Neural progenitor cell (in vitro differentiated cells): ENCODE measurements around the gene MAGIX. TPM values are rescaled to one million over a fixed set of nuclear protein-coding genes. Genes with fewer than 3 reads are reported as not detected.

Experiments used
- DNase-seq: peaks from one replicate; pipeline ENCODE4 v3.0.0-alpha.2; 2016; ENCODE audit warnings: low spot score
- H2AFZ ChIP-seq: fragments of 200-600 bp; sonication (generic); replicated peaks from 2 replicates; pipeline ENCODE4 v1.6.1; 2016; ENCODE audit warnings: antibody characterized with exemption
- H3F3A ChIP-seq: fragments of 200-600 bp; sonication (generic); 2 replicates; pipeline ENCODE4 v1.6.1; 2016; ENCODE audit warnings: antibody characterized with exemption, low read depth
- H3K27ac ChIP-seq: fragments of 200-600 bp; sonication (generic); 2 replicates; pipeline ENCODE4 v1.5.1; 2016; ENCODE audit warnings: mild to moderate bottlenecking
- H3K27me3 ChIP-seq: fragments of 200-600 bp; sonication (generic); 2 replicates; pipeline ENCODE4 v1.6.1; 2016; ENCODE audit warnings: mild to moderate bottlenecking, moderate library complexity
- H3K36me3 ChIP-seq: fragments of 200-600 bp; sonication (generic); 2 replicates; pipeline ENCODE4 v1.5.1; 2016
- H3K4me1 ChIP-seq: fragments of 200-600 bp; sonication (generic); 2 replicates; pipeline ENCODE4 v1.6.1; 2016; ENCODE audit warnings: mixed run types
- H3K4me2 ChIP-seq: fragments of 200-600 bp; sonication (generic); 2 replicates; pipeline ENCODE4 v1.6.1; 2016
- H3K4me3 ChIP-seq: fragments of 200-600 bp; sonication (generic); 2 replicates; pipeline ENCODE4 v1.5.1; 2016
- H3K79me2 ChIP-seq: fragments of 200-600 bp; sonication (generic); 2 replicates; pipeline ENCODE4 v1.6.1; 2016; ENCODE audit warnings: low read depth
- H3K9ac ChIP-seq: fragments of 200-600 bp; sonication (generic); 2 replicates; pipeline ENCODE4 v1.6.1; 2016
- H3K9me3 ChIP-seq: fragments of 200-600 bp; sonication (generic); 2 replicates; pipeline ENCODE4 v1.5.1; 2016; ENCODE audit warnings: low read depth
- H4K20me1 ChIP-seq: fragments of 200-600 bp; sonication (generic); 2 replicates; pipeline ENCODE4 v1.6.1; 2016; ENCODE audit warnings: low read depth
- H3K27ac Mint-ChIP-seq: 3 replicates; pipeline ENCODE4 v1.8.0; 2021; ENCODE audit warnings: mixed read lengths
- H3K27me3 Mint-ChIP-seq: 2 replicates; pipeline ENCODE4 v1.8.0; 2022; ENCODE audit warnings: low read depth, mild to moderate bottlenecking, inconsistent platforms, moderate library complexity, mixed read lengths; ENCODE audit not compliant: insufficient read depth
- H3K36me3 Mint-ChIP-seq: 3 replicates; pipeline ENCODE4 v1.8.0; 2021; ENCODE audit warnings: mixed read lengths
- H3K4me1 Mint-ChIP-seq: 3 replicates; pipeline ENCODE4 v1.8.0; 2021; ENCODE audit warnings: mixed read lengths
- H3K4me3 Mint-ChIP-seq: 3 replicates; pipeline ENCODE4 v1.8.0; 2021; ENCODE audit warnings: mild to moderate bottlenecking, moderate library complexity, mixed read lengths
- H3K9me3 Mint-ChIP-seq: 3 replicates; pipeline ENCODE4 v1.8.0; 2020; ENCODE audit warnings: mixed read lengths
- EZH2 ChIP-seq: fragments of 200-600 bp; sonication (generic); IDR thresholded peaks from 2 replicates; pipeline ENCODE4 v1.6.1; 2017; ENCODE audit warnings: antibody characterized with exemption, mild to moderate bottlenecking, moderate library complexity
- EZH2phosphoT487 ChIP-seq: fragments of 200-600 bp; sonication (generic); IDR thresholded peaks from 2 replicates; pipeline ENCODE4 v1.6.1; 2017; ENCODE audit warnings: antibody characterized with exemption
- total RNA-seq: library from RNA; depleted of rRNA; stranded (reverse); fragments of >200 nt; gene quantifications from 2 replicates; pipeline ENCODE4 v1.2.3, GENCODE V29; 2015; ENCODE audit warnings: low replicate concordance
- TF ChIP-seq, protein P1 (sequence below): fragments of 200-600 bp; sonication (generic); IDR thresholded peaks from 2 replicates; pipeline ENCODE4 v1.5.1; 2017; ENCODE audit warnings: antibody characterized with exemption, mild to moderate bottlenecking

The MAGIX gene
- total RNA-seq, 1 donor from 2014 or later, result 1.5 TPM

DNA sequence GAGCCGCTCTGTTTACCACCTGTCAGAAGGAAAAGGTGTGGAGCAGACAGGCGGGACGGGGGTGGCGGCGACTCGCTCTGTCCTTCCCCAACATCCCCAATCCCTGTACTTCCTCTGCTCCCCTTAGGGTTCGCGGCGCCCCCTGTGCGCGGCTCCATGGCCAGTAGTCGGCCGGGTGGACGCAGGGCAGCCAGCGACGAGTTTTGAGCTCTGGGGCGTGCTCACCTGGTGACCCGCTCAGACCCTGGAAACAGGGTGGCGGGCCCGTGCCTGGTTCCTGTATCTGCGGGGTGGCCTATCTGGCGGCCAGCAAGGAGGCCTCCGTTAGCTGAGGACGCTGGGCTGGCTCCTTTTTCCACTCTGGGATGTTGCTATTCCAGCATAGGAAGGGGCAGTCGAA, 5.4 kb upstream of the MAGIX start:
- H3K9me3 ChIP-seq, result no peaks in the 10 kb centered on the region
- Mint-ChIP-seq H3K27me3 (peaks cover 5% of the 10 kb centered on the region), H3K4me3 (no peak overlapping the region), H3K4me1 (peaks cover 15% of the 10 kb centered on the region), H3K9me3 (peaks cover 16% of the 10 kb centered on the region), H3K27ac (no peak overlapping the region), H3K36me3 (no peaks in the 10 kb centered on the region)
- no peak for DNase-seq
- no peak overlapping the region for H3K4me3 ChIP-seq
- H2AFZ ChIP-seq, result no peak overlapping the region
- no peaks in the 10 kb centered on the region for H3K4me1 ChIP-seq
- TF ChIP-seq EZH2, result no peak
- TF ChIP-seq, protein P1, sequence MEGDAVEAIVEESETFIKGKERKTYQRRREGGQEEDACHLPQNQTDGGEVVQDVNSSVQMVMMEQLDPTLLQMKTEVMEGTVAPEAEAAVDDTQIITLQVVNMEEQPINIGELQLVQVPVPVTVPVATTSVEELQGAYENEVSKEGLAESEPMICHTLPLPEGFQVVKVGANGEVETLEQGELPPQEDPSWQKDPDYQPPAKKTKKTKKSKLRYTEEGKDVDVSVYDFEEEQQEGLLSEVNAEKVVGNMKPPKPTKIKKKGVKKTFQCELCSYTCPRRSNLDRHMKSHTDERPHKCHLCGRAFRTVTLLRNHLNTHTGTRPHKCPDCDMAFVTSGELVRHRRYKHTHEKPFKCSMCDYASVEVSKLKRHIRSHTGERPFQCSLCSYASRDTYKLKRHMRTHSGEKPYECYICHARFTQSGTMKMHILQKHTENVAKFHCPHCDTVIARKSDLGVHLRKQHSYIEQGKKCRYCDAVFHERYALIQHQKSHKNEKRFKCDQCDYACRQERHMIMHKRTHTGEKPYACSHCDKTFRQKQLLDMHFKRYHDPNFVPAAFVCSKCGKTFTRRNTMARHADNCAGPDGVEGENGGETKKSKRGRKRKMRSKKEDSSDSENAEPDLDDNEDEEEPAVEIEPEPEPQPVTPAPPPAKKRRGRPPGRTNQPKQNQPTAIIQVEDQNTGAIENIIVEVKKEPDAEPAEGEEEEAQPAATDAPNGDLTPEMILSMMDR, result no peak
- TF ChIP-seq EZH2phosphoT487, result no peak
- H3K36me3 ChIP-seq, result no peaks in the 10 kb centered on the region
- no peaks in the 10 kb centered on the region for H3K79me2 ChIP-seq
- H4K20me1 ChIP-seq, result no peaks in the 10 kb centered on the region
- H3K4me2 ChIP-seq, result no peak overlapping the region
- H3F3A ChIP-seq, result peaks cover 20% of the 10 kb centered on the region
- no peak overlapping the region for H3K27ac ChIP-seq
- H3K27me3 ChIP-seq, result peaks cover 25% of the 10 kb centered on the region
- no peak overlapping the region for H3K9ac ChIP-seq

DNA sequence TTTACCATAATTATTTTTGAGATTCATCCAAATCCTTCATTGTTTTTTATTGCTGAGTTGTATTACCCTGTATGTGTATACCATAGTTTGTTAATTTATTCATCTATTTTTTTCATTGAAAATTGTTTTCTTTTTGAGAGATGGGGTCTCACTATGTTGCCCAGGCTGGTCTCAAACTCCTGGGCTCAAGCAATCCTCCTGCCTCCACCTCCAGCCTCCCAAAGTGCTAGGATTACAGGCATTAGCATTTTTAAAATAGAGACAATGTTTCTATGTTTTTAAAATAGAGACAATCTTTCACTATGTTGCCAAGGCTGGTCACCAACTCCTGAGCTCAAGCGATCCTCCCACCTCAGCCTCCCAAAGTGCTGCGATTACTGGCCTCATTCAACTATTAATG, 1.6 kb upstream of the MAGIX start:
- Histone ChIP-seq H3K4me2 (no peak overlapping the region), H3K4me1 (no peaks in the 10 kb centered on the region), H3K27ac (no peak overlapping the region), H4K20me1 (no peaks in the 10 kb centered on the region), H3K9me3 (no peaks in the 10 kb centered on the region), H3K4me3 (no peak overlapping the region), H3K36me3 (no peaks in the 10 kb centered on the region), H2AFZ (no peak overlapping the region), H3F3A (peaks cover 7% of the 10 kb centered on the region), H3K9ac (no peak overlapping the region), H3K79me2 (no peaks in the 10 kb centered on the region), H3K27me3 (peaks cover 45% of the 10 kb centered on the region)
- TF ChIP-seq EZH2 (no peak), EZH2phosphoT487 (no peak)
- TF ChIP-seq, protein P1, result no peak
- H3K36me3 Mint-ChIP-seq, result no peaks in the 10 kb centered on the region
- H3K27me3 Mint-ChIP-seq, result peaks cover 3% of the 10 kb centered on the region
- H3K4me3 Mint-ChIP-seq, result no peak overlapping the region
- DNase-seq, result no peak
- H3K4me1 Mint-ChIP-seq, result peaks cover 8% of the 10 kb centered on the region
- H3K9me3 Mint-ChIP-seq, result peaks cover 16% of the 10 kb centered on the region
- H3K27ac Mint-ChIP-seq, result no peak overlapping the region

DNA sequence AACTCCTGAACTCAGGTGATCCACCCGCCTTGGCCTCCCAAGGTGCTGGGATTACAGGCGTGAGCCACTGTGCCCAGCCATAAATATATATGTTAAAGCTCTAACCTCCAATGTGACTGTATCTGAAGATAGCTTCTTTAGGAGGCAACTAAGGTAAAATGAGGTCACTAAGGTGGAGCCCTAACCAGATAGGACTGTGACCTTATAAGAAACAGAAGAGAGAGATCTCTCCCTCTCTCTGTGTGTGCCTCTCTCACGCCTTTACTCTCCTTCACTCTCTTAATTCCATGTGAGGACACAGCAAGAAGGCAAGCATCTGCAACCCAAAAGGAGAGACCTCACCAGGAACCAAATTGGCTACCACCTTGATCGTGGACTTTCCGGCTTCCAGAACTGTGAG, 926 bp upstream of the MAGIX start:
- Histone ChIP-seq H3K27me3 (peaks cover 51% of the 10 kb centered on the region), H3K9ac (no peak overlapping the region), H3K4me1 (no peaks in the 10 kb centered on the region), H3K4me3 (no peak overlapping the region), H3K4me2 (no peak overlapping the region), H3K9me3 (no peaks in the 10 kb centered on the region), H3F3A (peaks cover 5% of the 10 kb centered on the region), H3K36me3 (no peaks in the 10 kb centered on the region), H3K27ac (no peak overlapping the region), H4K20me1 (no peaks in the 10 kb centered on the region), H3K79me2 (no peaks in the 10 kb centered on the region), H2AFZ (no peak overlapping the region)
- Mint-ChIP-seq H3K4me3 (no peak overlapping the region), H3K36me3 (no peaks in the 10 kb centered on the region), H3K9me3 (peaks cover 18% of the 10 kb centered on the region), H3K4me1 (peaks cover 8% of the 10 kb centered on the region), H3K27me3 (peaks cover 5% of the 10 kb centered on the region), H3K27ac (no peak overlapping the region)
- TF ChIP-seq EZH2 (no peak), EZH2phosphoT487 (no peak)
- TF ChIP-seq, protein P1, result no peak
- no peak for DNase-seq
